Measurements from ENCODE around the gene SUSD6.

Gene SUSD6

DNA sequence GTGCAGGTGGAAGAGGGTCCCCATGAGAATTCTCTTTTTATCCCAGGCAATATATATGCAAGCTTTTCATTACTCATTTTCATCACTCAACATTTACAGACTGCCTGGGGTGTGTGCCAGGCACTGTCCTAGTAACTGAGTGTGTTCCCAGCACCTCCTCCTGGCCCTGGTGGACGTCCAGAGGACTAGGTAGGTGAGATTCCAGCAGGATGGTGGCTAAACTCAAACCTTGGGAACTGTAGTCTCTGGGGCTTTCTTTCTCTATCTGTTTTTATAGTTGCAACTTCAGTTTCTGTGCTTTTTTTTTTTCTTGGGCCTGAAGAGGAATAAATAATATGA is 63.8 kb downstream of the SUSD6 start:
- no peak for DNase-seq

DNA sequence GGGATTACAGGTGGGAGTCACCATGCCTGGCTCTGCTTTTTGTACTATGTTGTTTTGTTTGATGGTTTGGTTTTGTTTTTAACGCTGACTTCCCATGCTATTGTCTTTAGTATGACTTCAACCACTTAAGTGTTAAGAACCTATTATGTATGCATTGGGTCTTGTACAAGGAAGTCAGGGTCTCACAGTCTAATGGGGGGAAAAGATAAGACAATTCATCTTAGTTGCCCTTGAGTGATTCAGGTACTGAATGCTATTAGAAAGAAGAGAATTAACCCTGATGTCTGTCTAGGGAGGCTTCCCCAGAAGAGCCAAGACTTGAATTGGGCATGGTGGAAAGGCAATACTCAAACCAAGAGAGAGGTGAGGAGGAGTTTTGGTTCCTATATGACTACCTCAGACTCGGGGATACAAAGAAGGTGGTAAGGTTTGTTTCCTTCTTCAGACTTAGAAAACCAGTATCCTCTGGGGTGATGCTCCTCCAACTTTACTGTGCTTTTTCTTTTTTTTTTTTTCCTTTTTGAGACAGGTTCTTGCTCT is 64.6 kb downstream of the SUSD6 start:
- no peak for DNase-seq

DNA sequence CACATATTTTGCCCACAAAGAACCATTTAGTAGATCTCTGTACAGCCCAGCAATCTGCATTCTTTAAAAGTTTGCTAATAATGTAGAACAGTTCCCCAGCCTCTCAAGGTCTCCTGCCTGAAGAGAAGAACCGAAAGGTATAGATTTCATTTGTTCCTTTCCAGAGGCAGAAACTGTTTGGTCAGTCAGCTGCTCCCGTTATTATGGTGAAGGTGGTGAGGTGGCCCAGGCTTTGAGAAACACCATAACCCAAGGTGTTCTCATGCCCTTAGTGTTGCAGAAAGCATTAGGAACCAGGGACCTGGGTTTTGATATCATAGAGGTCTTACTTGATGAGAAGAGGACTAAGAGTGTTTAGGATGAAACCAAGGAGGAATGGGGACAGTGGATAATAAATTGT is 65.3 kb downstream of the SUSD6 start:
- DNase-seq = no peak

DNA sequence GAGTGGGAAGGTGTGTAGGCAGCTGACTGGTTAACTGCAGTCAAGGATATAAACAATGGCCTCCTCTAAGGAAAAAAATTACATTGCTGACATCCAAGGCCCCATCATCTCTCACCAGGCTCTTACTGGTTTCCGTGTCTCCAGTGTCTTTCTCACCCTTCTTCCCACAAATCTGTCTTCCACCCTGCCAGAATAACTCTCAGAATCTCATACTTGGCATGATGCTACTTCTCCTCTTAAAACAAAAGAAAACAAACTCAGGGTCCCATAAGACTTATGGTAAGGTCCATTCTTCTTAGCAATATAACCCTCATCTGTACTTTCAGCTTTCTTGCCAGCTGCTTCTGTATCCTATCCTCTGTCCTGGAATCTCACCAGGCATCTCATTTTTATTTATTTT is 68.9 kb downstream of the SUSD6 start:
- DNase-seq = no peak

DNA sequence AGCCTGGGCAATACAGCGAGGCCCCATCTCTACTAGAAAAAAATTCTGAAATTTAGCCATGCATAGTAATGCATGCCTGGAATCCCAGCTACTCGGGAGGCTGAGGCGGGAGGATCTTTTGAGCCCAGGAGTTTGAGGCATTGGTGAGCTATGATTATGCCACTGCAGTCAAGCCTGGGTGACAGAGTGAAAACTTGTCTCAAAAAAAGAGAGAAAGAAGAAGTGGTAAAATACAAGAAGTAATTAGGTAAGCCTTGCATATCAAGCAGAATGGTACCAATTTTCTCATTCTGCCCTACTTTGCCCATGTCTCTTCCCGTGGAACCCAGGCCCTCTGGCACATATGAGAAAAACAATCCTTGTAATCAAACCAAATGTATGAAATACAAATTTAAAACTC is 70.7 kb downstream of the SUSD6 start:
- DNase-seq = no peak

DNA sequence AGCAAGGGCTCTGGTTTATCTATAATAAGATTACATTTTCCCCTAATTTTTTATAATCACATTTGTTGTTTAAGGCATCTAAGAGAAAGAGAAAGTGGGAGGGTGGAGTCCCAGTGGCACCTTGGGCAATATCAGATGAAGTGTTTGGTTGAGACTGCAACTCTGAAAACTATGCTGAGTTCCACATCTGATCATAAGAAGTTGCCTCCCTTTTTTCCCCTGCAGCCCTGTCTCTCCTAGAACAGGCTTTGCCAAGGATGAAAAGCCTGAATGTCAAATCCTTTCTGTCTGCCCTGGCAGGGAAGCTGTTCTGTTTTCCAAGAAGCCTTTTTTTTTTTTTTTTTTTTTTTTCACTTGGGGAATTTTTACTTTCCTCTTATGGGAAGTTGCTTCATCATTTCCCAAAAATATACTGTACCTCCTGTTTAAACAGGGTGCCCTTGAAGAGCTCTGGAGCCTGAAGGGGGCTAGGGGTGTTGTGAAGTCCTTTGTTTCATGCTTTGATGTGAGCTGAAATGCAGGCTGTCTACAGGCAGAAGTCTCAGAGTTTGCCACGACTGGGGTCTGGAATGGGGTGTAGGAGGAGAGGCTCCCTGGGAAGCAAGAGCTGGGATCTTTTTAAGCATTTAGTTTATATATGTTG is 71.3 kb downstream of the SUSD6 start:
- no peak for DNase-seq

DNA sequence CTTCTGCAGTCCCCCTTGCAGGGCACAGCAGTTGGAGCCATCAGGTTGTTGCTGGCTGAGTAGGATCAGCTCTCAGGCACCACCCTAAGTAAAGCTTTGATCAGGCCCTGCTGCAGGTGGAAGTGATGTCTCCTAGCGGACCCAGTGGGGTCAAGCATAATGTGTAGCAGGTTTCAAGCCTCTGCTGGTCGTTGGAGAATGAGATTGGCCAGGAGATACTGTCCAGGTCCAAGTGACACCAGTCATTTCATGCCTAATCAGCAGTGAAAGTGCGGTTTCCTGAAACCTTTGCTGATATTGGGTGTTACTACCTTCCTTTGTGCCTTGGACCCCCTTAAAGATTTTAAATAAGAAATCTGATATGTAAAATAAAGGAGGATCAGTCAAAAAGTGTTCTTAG is 72.6 kb downstream of the SUSD6 start:
- DNase-seq = no peak

DNA sequence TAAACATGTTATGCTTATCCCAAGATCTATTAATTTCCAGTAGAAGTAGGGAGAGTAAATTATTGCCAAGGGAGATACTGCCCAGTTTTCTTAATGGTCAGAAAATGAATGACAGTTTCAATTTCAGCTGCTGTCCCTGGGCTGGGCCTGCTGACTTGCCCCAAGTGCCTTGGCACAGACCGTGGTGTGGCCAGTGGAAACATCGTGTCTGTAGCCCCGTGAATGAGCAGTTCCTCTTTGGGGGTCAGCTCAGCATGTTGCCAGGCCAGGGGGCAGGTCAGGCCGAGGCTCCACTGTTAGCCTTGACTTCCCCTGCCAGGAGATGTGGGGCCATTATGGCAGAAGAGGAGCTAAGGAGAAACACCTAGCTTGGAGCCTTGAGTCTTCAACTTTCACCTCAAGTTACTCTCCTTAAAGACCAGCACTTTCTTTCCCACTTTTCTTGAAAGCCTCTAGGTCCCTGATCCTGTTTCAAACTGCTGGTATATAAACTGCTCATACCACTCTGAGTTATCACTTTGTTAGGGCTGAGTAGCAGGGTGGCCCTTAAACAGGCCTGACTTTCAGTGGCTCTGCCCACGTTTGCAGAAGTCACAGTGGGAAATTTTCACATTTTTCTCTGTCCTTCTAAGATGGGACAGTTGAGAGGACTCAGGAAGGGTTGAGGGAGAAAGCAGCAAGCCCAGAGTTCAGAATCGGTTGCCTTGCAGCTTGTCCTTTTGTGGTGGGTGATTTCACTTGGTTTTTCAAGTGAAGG is 73.2 kb downstream of the SUSD6 start:
- DNase-seq = no peak

DNA sequence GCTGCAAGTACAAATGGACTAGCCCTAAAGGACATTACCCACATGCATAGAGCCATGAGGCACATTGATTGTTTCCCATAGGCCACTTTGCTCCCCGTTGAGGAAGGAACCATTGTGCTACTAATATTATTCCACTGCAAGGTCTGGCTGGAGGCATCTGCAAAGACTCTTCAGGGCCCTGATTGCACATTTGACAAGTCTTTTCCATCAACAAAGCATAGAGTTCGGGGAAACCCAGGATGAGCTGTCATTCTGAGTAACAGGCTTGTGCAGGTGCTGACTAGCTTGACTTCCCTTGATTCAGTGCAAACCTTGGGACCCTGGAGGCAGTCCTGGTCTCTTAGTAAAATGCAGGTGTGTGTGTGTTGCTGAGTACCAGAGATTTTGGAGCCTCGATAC is 73.8 kb downstream of the SUSD6 start:
- peak in 1 of 2 experiments; percentile 38 for DNase-seq

DNA sequence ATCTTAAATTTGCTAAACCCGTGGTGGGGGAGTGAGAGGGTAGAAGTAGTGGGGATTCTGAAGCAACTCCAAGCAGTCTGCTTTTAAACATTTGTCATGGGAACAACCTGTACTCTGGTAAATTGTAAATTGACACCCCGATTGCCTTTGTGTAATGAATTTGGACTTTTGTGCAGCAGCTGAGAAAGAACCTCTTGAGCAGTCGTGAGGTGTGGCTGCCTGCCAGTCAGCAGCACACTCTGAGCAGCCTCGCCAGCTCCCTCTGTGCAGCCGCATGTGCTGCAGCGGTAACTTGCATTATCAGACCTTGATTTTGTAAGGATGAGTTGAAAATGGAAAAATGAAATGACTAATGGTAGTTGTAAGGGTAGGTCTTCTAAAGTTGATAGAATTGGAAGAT is 74.3 kb downstream of the SUSD6 start:
- peak; percentile 61 to 87 for DNase-seq

DNA sequence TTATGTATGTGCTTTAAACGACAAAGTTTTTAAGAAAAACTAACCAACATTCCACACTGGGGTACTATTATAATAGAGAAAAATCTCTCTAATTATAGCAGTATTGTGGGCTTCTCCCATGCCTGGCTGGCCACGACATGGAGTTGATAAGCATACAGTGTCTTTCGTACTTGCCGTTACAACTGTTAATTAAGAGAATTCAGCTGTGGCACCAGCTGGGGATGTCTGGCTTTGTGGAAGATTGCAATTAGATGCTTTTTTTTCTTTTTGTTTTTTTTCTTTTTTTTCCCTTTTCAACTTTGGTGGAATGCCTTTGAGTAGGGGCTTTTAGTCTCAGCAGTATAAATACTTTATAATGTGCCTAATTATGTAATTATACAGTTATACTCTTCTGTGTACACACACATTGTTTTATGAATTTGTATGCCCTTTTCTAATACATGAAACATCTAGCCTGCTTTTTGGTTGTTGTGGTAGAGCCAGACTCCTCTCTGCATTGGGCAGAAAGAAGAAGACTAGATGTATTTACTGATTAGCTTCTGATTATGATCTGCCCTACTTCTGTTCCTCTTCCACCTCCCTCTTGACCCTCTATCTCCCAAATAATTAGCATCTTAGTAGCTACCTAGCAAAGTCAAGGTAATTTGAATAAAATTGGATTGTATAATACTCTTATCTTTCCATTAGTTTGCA is 76.4 kb downstream of the SUSD6 start:
- DNase-seq = peak in 1 of 2 experiments; percentile 61

DNA sequence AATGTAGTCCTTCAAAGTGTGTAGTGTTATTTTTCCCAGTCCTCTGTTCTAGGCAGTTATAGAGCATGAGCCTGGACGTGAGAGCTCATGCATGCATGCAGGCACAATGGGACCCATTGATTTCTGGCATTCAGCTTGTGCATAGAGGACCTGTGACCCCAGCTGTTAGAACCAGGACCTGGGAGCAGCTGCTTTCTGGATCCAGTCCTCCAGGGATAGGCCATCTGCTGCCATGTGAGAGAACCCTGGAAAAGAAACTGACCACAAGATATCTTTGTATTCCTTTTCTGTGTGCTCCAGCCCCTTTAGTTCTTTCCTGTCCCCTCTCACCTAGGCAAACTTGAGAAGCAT is 76.9 kb downstream of the SUSD6 start:
- DNase-seq = no peak

DNA sequence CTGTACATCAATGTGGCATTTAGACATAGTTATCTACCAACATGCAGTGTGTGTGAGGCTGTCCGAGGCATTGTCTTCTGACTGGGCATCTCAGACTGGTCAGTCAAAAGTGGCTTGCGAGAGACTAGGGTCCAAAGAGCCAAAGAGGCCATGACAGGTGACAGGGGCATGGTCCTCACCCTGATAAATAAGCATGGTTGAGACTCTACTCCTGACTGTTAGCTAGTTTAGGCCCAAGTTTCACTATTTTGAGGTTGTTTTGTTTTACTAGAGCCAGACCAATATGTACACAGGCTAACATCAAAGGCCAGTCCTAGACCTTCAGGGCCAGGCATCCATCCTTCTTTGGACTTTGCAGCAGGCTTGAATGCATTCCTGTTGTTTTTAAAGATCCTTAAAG is 78.6 kb downstream of the SUSD6 start:
- no peak for DNase-seq

DNA sequence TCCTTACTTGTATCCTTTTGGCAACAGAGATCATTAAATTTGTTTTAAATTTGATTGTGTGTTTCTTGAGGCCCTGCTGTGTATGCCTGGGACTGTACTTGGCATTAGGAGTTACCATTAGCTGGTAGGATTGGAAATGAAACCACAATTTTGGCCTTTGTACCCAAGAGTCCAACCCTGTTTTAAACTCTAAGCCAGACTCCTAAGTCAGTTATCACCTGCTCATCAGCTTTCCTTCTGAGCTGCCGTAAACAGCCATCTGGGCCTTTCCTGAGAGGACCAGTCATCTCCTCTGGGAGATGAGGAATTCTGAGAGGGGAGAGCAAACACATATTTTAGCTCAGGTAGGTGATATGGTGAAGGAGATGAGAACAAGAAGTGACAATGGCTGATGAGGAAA is 81.2 kb downstream of the SUSD6 start:
- DNase-seq = no peak

DNA sequence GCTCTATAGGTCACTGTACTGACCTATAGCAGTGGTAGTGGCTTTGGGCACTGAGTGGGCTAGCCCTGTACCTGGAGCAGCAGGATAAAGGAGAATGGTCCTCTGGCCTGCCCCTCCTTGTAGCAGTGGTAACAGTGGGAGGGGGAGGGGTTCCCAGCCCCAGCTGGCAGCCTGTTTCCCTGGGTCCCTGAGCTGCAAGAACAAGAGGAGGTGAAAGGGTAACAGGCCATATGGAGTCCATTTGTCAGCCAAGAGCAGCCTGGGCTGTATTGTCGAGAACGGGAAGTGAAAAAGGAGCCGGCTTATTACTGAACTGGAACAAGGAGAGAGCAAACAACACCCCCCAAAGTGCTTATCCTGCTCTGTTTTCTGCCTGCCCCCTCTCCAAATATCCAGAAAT is 81.7 kb downstream of the SUSD6 start:
- peak; percentile 57 to 86 for DNase-seq

DNA sequence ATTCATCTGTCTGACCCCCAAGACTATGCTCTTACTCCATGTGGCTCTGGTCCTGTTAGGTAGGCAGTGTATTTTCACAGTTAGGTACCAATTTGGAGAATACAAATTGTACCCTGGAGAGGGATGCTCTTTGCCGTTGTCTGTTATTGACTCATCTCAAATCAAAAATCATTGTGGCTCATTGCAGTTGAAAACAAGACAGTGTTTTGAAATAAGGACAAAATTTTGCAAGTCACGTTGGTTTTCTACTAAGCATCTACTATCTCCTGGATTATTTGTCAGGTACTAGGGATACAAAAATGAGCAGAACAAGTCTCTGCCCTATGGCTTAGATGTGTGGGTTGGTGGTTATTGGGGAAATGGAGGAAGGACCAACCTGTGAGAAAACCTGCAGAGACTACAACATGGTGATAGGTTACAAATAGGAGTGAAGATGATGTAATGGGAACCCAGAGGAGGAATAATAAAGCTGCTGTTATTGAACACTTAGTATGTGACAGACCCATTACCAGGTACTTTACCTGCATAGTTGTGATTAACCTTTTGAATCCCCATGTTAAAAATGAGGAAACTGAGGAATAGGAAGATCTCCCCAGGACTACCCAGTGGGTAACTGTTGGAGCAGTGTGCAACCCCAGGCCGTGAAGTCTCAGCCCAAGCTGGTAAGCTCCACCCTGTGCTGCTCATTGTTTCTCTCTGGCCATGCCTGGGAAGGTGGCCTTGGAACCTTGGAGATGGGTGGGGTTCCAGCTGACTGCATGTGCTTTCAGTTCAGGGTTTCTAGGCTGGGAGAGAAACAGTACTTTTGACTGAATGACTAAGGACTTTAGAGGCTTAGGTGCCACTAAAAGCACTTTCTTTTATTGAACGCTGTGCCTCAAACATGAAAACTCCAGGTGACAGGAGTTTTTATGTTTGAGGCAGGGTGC is 82.7 kb downstream of the SUSD6 start:
- peak in 1 of 2 experiments; percentile 32 for DNase-seq

DNA sequence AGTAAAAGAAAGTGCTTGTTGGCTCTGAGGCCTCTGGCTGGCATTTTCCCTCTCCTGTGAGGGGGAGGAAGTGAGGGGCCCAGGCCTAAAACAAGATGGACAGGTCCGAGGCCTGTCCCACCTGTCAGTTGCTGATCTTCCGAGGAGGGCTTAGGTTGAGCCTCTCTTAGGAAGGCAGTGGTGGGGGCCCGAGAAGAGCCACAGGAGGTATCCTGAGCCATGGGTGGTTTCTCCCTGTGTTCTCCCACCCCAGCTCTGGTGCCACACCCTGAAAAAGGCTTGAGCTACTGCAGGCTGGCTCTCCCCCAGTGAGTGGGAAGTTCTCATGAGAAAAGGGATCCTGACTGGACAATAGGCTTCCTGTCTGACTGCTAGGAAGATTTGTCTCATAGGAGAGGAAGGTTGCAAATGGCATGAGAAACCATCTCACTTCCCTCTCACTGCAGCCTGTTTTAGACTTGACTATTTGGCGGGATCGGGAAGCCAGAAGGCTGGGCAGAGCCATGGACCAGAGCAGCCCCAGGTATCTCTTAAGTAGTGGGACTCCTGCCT is 83.4 kb downstream of the SUSD6 start:
- peak in 1 of 2 experiments; percentile 30 for DNase-seq

DNA sequence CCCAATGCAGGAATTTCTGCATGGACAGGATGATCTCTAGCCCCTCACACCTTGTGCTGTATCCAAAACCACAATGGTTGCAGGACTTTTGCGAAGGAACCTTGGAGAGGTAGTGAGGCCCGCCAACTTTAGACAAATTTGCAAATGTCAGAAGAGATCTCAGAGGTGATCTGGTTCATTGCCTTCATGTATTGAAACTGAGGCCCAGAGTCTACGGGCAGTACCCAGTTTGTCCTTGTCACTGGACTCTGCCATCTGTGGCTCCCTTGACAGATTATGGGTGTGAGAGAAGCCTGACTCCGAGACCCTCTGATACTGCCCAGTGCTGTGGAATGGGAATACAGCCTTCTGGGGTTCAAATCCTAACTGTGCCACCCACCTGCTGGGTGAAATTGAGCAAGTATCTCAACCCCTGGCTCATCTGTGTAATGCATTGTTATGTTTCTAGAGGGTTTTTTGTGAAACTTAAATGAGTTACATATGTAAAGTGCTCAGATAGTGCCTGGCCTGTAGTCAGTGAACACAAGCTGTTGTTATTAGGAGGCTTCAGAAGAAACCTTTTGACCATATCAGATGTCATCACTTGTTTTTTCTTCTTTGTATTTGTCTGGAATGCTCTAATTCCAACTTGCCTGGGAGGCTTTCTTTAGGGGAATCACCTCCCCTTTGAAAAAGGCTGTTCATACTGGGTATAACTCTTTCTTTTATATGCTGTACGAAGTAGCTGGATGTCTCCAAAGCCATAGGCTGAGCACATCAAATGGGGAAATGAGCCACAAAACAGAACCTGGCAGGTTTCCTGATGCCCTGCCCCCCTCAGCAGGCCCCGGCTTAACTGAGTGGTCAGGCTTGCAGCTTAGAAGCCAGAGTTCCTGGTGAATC is 84.2 kb downstream of the SUSD6 start:
- DNase-seq = peak in 1 of 2 experiments; percentile 79

DNA sequence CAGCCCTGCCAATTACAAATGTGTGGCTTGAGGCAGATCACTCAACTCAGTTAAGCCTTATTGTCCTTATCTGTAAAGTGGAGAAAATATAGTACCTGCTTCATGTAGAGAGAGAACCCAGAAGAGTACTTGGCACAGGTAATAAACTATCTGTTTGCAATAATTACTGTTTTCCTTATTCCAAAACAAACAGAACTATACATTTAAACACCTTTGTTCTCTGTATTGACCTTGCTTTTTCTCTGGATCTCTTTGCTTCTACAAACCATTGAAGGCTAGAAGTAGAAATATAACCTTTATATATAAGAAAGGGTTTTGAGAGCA is 84.8 kb downstream of the SUSD6 start:
- DNase-seq = peak in 1 of 2 experiments; percentile 96

DNA sequence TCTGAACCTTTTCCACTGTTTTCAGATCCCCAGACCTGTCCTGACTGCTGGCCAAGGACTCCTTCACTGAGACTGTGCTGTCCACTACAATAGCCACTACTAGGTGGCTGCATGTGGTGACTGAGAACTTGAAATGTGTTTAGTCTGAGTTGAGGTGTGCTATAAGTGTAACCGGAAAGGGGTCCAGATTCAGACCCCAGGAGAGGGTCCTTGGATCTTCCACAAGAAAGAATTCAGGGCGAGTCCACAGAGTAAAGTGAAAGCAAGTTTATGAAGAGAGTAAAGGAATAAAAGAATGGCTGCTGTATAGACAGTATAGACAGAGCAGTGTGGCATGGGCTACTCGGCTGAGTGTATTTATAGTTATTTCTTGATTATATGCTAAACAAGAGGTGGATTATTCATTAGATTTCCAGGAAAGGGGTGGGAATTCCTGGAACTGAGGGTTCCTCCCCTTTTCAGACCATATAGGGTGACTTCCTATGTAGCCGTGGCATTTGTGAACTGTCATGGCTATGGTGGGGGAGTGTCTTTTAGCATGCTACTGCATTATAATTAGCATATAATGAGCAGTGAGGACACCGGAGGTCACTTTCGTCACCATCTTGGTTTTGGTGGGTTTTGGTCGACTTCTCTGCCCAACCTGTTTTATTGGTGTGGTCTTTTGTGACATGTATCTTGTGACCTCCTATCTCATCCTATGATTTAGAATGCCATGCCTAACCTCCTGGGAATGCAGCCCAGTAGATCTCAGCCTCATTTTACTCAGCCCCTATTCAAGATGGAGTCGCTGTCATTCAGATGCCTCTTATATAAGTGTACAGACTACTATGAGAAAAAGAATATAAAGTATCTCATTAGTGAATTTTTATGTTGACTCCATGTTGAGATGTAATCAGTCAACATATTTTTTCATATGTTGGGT is 85.5 kb downstream of the SUSD6 start:
- peak; percentile 41 to 75 for DNase-seq

DNA sequence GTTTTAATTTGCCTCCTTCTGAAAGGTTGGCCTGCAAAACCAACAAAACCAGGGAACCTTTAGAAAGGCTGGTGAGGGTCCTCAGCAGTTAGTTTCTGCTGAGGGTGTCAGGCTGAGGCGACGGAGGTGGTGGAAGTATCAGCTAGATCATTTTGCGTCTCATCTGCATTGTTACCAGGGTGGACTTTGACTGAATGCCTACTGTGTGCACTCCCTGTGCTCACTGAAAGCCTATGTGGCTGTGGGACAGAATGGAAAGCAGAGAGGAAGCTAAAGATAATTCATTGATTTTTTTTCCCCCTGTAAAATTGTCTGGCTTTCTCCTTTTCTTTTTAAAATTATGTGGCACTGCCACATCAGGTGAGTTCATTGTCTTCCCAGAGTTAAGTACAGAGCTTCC is 87.2 kb downstream of the SUSD6 start:
- no peak for DNase-seq
